DND-41 (cell line): ENCODE measurements around the gene COG6.

Source experiments
- CTCF ChIP-seq: IDR thresholded peaks from 2 replicates; pipeline ENCODE4 v1.5.1; 2012; ENCODE audit warnings: borderline replicate concordance, low read length, moderate library complexity, mild to moderate bottlenecking; ENCODE audit not compliant: poor library complexity, severe bottlenecking; ENCODE audit errors: extremely low read depth
- EZH2 ChIP-seq: IDR thresholded peaks from 3 replicates; pipeline ENCODE4 v1.6.1; 2012; ENCODE audit warnings: borderline replicate concordance, low read depth, mild to moderate bottlenecking, moderate library complexity, low read length, inconsistent platforms; ENCODE audit not compliant: severe bottlenecking

DNA sequence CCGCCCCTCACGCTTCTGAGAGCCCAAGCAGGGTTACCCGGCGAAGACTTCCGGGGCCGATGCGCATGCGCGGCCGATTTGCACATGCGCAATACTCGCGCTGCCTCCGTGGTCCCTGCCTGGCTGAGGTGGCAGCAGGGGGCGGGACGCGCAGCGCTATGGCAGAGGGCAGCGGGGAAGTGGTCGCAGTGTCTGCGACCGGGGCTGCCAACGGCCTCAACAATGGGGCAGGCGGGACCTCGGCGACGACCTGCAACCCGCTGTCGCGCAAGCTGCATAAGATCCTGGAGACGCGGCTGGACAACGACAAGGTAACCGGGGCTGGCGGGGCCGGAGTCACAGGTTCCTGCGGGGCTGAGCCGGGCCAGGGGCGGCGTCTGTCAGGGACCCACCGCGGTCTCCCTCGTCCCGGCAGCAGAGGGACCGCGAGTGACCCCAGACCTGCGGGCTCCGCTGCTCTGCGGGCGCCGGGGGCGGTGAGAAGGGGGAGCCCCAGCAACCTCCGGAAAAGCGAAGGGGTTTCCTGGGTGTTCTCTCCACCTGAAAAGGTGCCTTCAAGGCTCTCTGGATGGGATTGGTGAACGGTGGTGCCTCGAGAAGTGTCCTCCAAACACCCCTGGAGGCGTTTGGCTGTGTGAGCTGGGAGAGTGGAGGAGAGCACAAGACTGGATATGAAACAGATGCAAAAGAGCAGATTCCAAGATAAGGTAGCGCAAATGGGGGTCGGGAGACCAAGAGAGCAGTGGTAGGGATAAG lies at the start of gene COG6:
- TF ChIP-seq CTCF: peak; percentile 18
- no peak for TF ChIP-seq EZH2
